ENCODE data around the gene SVOPL.

Gene SVOPL

DNA sequence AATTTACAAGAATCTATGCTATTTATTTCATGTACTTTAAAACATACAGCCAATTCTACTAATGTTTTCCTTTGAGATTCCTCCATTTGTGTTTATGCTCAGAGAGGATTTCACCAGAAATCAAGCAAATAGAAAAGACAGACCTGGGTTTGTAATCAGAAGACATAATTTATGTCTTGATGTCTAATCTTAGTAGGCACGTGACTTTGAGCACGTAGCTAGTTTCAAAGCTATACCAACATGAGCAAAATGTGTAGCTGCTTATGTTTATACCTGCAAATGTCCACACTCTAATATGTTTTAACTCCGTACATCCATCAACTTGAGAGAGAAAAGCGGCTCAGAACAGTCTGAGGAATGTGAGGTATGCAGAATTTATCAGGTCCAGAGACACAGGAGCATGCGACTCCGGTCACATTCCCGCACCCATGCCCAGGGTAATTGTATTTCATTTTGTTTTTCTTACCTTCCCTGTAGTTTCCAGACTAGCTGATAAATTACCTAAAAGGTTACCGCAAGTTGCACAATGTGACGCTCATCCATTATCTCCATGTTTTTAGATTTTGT lies 40.0 kb downstream of the SVOPL start:
- no peak for DNase-seq (ENCODE audit: low read depth in 2 of 2)

- no peak for DNase-seq (ENCODE audit: low read depth in 2 of 2)
Observed at GRCh38 chr7:138658889-138659288, 42.3 kb downstream of the SVOPL start.

- no peak for DNase-seq (ENCODE audit: low read depth in 2 of 2)
Observed at GRCh38 chr7:138657854-138658386, 43.2 kb downstream of the SVOPL start.

GRCh38 chr7:138656952-138657351 lies 44.2 kb downstream of the SVOPL start:
- DNase-seq (ENCODE audit: low read depth in 2 of 2): no peak

- DNase-seq (ENCODE audit: low read depth in 2 of 2): no peak
Observed at GRCh38 chr7:138654616-138655015, 46.5 kb downstream of the SVOPL start.

DNA sequence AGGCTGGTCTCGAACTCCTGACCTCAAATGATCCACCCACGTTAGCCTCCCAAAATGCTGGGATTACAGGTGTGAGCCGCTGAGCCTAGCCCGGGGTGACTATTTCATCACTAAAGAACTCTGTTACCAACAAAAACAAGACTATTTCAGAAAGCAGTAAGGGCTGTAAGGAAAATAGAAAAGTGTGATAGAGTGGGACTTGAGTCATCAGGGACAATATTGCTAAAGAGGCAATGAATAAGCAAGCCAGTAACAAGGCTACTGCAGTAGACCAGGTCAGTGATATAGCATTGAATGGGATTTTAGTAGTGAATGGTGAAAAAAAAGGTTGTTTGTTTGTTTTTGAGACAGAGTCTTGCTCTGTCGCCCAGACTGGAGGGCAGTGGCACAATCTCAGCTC lies 51.7 kb downstream of the SVOPL start:
- no peak for DNase-seq (ENCODE audit: low read depth in 2 of 2)

DNA sequence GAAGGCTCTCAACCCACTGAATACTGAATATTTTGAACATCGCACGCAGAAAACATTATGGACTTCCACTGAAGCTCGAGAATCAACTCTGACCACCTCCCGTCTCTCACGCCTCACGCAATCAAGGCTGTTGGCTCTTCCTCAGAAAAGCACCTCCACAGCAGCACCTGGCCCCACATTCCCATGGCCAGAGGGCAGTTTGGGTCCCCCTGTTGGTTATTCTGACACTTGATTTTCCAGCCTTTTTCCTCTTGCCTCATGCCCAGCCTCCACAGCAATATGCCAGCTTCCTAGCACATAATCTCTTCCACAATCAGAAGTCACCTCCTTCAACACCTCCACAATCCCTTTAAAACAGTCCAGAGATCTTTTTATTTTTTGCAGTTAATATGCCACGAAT lies 55.9 kb downstream of the SVOPL start:
- DNase-seq (ENCODE audit: low read depth in 2 of 2): no peak

- no peak for DNase-seq (ENCODE audit: low read depth in 2 of 2)
Observed at GRCh38 chr7:138632826-138633602, 68.1 kb downstream of the SVOPL start.

DNA sequence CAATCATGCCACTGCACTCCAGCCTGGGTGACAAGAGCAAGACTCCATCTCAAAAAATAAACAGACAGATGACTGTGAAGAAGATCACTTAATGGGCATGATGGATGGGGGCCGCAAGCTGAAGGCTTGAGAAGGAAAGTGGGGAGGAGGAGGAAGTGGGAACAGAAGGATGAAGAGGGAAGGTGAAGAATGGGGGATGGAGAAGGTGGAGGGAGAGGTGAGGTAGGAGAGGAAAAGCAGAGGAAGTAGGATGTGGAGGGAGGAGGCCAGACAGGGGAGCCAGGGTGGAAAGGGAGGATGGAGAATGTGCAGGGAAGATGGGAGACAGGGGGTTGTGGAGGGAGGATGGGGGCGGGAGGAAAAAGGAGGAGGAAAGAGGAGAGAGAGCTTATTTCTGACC lies 68.8 kb downstream of the SVOPL start:
- no peak for DNase-seq (ENCODE audit: low read depth in 2 of 2)

DNA sequence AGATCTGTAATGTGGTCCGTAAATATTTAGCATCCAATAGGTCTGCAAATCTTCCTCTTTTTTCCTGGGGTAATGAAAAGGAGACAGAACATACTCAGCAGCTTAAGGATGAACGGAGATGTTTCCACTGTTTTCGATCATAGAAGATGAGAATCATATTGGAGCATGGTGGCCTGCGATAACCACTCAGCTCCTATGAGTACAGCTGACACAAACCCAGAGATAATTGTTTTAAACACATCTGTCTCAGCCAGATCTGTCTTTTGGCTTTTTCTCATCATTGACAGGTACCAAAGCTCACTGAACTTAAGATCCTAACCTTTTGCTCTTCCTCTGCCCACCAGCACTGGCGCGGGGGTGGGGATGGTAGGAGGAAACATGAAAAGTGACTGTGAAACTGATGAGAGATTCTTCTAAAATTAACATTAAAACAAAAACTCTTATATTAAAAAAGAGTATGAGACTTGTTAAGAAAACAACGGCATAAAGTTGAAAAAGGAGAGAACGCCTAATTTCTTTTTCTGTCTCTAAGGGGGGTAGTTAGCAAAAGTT lies 71.0 kb downstream of the SVOPL start:
- DNase-seq (ENCODE audit: low read depth in 2 of 2): no peak

- DNase-seq (ENCODE audit: low read depth in 2 of 2): no peak
Observed at GRCh38 chr7:138627361-138627760, 73.8 kb downstream of the SVOPL start.

- DNase-seq (ENCODE audit: low read depth in 2 of 2): no peak
Observed at GRCh38 chr7:138626846-138627245, 74.3 kb downstream of the SVOPL start.

- DNase-seq (ENCODE audit: low read depth in 2 of 2): no peak
Observed at GRCh38 chr7:138625849-138626230, 75.3 kb downstream of the SVOPL start.

GRCh38 chr7:138625084-138625848 lies 75.9 kb downstream of the SVOPL start:
- DNase-seq (ENCODE audit: low read depth in 2 of 2): no peak

DNA sequence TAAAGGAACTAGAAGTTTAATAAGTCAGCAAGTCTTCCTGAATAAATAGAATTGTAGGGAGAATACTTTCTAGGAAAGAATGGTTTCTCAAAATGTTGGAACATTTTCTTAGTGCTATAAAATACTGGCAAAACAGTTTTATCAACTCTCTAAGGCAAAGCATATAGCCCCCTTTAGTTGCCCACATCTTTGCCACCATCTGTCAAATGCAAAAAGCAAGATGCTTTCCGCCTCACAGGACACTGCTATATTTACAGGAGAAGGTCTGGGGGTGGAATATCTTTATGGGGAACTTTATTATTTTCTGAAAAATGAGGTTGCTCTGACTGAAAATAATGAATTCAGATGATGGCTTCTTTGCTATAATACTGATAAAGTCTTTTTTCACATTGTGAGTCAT lies 78.3 kb downstream of the SVOPL start:
- no peak for DNase-seq (ENCODE audit: low read depth in 2 of 2)

DNA sequence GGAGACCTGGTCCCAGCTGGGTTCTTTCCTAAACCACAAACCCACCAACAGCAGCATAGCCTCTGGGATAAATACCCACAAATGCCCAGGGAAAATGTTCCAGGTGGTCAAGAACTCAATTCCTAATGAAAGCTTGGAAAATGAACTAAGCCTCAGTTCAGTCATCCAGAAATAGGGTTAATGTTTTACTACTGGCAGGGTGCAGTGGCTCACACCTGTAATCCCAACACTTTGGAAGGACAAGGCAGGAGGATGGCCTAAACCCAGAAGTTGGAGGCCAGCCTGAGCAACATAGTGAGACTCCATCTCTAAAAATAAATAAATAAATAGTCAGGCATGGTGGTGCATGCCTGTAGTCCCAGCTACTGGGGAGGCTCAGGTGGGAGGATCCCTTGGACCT lies 82.2 kb downstream of the SVOPL start:
- no peak for DNase-seq (ENCODE audit: low read depth in 2 of 2)

GRCh38 chr7:138618506-138618905 lies 82.7 kb downstream of the SVOPL start:
- DNase-seq (ENCODE audit: low read depth in 2 of 2): no peak

GRCh38 chr7:138616085-138616484 lies 85.1 kb downstream of the SVOPL start:
- DNase-seq (ENCODE audit: low read depth in 2 of 2): no peak

DNA sequence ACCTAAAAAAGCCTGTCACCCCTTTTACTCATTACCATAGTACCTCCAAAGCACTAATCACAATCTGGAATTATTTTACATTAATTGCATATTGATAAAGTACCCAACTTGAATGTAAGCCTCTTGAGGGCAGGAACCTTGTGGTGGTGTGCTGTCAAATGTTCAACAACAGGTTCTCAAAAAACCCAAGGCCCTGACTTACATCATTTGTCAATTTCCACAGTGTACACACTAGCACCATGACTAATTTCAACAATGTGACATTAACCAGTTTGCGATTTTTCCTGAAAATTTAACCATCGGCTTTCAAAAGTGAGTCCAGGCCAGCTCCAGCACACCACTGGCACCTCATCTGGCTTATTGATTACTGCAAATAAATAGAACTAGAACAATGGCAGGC lies 87.5 kb downstream of the SVOPL start:
- no peak for DNase-seq (ENCODE audit: low read depth in 2 of 2)

DNA sequence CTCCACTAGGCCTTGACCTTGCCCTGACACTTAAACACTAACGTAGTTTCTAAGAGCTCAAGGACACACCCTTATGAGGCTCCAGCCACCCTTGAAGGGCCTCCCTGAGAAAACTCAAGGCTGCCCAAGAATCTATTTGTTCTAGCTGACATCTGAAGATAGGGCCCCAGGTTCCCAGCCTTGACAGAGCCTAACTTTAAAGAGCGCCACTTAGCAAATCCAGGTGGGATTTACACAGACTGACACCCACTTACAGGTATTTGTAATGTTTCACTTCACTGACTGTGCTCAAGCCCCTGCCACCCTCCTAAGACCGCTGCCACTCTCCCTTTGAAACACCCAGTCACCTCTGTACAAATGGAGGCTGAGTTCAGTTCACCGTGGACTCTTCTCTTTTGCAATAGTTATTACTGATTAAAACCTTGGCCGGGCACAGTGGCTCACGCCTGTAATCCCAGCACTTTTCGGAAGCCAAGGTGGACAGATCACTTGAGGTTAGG lies 90.4 kb downstream of the SVOPL start:
- DNase-seq (ENCODE audit: low read depth in 2 of 2): no peak

DNA sequence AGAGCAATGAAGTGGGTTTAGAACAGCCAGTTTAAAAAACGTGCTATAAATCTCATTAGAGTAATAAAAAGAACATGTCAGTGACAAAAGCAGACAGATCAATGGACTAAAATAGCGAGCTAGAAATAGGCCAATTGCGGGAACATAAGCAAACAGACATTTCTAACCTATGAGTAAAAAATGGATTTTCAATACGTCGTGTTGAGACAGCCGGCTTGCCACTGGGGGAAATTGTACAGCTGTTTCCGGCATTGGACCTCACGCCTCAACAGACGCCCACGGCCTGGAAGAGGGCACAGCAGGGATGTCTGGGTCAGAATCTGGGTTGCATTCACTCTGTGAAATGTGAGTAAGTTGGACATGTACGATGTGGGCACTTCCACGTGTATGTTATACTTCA lies 92.9 kb downstream of the SVOPL start:
- DNase-seq (ENCODE audit: low read depth in 2 of 2): no peak
